ENCODE data around the gene EME1.

EME1 gene

DNA sequence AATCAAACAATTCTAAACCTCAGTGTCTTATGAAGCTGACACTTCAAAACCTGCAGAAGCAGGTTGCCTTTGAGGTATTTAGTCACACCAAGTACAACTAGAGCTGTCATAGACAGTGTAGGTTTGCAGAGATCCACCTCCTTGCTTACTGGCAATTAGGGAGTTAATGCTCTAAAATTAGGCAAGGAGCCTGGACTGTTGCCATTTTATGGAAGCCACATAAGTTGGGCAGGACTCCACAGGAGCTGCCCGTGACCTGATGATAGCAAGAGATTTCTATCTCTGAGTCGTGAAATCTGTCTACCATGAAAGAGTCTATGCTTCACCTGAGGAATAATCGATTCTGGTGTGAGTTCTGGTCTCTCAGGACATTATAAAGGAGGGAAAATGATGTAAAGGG is 8.9 kb downstream of the EME1 start:
- no peak for DNase-seq (ENCODE audit: low read depth)
- no peak for TF ChIP-seq CTCF (IDR thresholded peaks at IDR 0.05; ENCODE audit: control insufficient read depth, extremely low read depth, insufficient read depth)
- no peak overlapping the region for H3K4me3 ChIP-seq (ENCODE audit: low read depth, low read length)

GRCh38 chr17:50382931-50383330 is 9.9 kb downstream of the EME1 start:
- DNase-seq (ENCODE audit: low read depth) = no peak
- TF ChIP-seq CTCF (IDR thresholded peaks at IDR 0.05; ENCODE audit: control insufficient read depth, extremely low read depth, insufficient read depth) = no peak
- no peak overlapping the region for H3K4me3 ChIP-seq (ENCODE audit: low read depth, low read length)

- no peak overlapping the region for H3K4me3 ChIP-seq (ENCODE audit: low read depth, low read length)
- no peak for DNase-seq (ENCODE audit: low read depth)
- TF ChIP-seq CTCF (IDR thresholded peaks at IDR 0.05; ENCODE audit: control insufficient read depth, extremely low read depth, insufficient read depth) = no peak
Observed at GRCh38 chr17:50386510-50386909, 13.5 kb downstream of the EME1 start.

- no peak overlapping the region for H3K4me3 ChIP-seq (ENCODE audit: low read depth, low read length)
- TF ChIP-seq CTCF (IDR thresholded peaks at IDR 0.05; ENCODE audit: control insufficient read depth, extremely low read depth, insufficient read depth) = no peak
- no peak for DNase-seq (ENCODE audit: low read depth)
Observed at GRCh38 chr17:50388728-50389127, 15.7 kb downstream of the EME1 start.

DNA sequence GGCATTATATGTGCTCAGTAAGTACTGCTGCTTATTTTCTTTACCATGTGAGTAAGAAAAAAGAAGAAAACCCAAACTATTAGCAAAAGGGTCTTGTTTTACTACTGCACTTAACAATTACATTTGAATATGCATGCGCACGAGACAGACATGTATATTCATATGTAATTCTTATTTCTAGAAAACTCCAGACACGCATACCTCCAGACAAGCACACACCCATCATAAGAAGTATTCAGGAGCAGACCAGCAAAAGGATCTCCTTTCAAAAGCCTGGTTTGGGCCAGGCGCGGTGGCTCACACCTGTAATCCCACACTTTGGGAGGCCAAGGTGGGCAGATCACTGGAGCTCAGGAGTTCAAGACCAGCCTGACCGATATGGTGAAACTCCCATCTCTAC is 16.5 kb downstream of the EME1 start:
- TF ChIP-seq CTCF (IDR thresholded peaks at IDR 0.05; ENCODE audit: control insufficient read depth, extremely low read depth, insufficient read depth) = no peak
- no peak for DNase-seq (ENCODE audit: low read depth)
- H3K4me3 ChIP-seq (ENCODE audit: low read depth, low read length) = no peak overlapping the region

GRCh38 chr17:50392621-50393020 is 19.6 kb downstream of the EME1 start:
- no peak for TF ChIP-seq CTCF (IDR thresholded peaks at IDR 0.05; ENCODE audit: control insufficient read depth, extremely low read depth, insufficient read depth)
- DNase-seq (ENCODE audit: low read depth) = no peak
- H3K4me3 ChIP-seq (ENCODE audit: low read depth, low read length) = no peak overlapping the region

DNA sequence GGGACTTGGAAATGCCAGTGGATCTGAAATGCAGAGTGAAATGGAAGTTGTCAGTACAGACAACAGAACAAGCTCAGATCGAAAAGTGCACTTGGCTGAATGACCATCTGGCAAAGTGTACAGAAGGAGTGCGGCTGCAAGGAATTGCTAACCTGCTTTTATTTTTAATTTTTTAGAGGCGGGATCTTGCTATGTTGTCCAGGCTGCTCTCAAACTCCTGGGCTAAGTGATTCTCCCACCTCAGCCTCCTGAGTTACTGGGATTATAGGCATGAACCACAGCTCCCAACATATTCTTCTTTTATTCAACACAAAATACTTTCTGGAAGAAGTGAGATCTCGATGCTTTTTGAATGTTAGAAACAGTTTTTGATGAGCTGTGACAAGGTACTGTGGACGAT is 20.7 kb downstream of the EME1 start:
- H3K4me3 ChIP-seq (ENCODE audit: low read depth, low read length) = no peak overlapping the region
- DNase-seq (ENCODE audit: low read depth) = no peak
- TF ChIP-seq CTCF (IDR thresholded peaks at IDR 0.05; ENCODE audit: control insufficient read depth, extremely low read depth, insufficient read depth) = no peak

Data from LNCaP clone FGC (cell line).